Measurements from ENCODE around the gene STK17B. TPM values are rescaled to one million over a fixed set of nuclear protein-coding genes. Genes with fewer than 3 reads are reported as not detected.
"Not testable (repeated sequence)": the region's sequence is repeated elsewhere in the genome, so short reads cannot be mapped to it uniquely, and the experiment has no call there.

STK17B gene
- total RNA-seq, 1 donor = 43.6 TPM

GRCh38 chr2:196097864-196098660 is 73.3 kb downstream of the STK17B start:
- TF ChIP-seq CTCF (IDR thresholded peaks at IDR 0.05; ENCODE audit: insufficient read depth, low read depth, low read length) = no peak
- DNase-seq (ENCODE audit: low read depth) = no peak
- H3K4me3 ChIP-seq (ENCODE audit: low read depth, low read length) = no peak overlapping the region

GRCh38 chr2:196096982-196097745 is 74.2 kb downstream of the STK17B start:
- DNase-seq (ENCODE audit: low read depth) = no peak
- H3K4me3 ChIP-seq (ENCODE audit: low read depth, low read length) = no peak overlapping the region
- no peak for TF ChIP-seq CTCF (IDR thresholded peaks at IDR 0.05; ENCODE audit: insufficient read depth, low read depth, low read length)

- no peak for TF ChIP-seq CTCF (IDR thresholded peaks at IDR 0.05; ENCODE audit: insufficient read depth, low read depth, low read length)
- DNase-seq (ENCODE audit: low read depth) = no peak
- no peak overlapping the region for H3K4me3 ChIP-seq (ENCODE audit: low read depth, low read length)
Observed at GRCh38 chr2:196096264-196096663, 75.1 kb downstream of the STK17B start.

GRCh38 chr2:196089448-196089847 is 81.9 kb downstream of the STK17B start:
- not testable (repeated sequence) for H3K4me3 ChIP-seq (ENCODE audit: low read depth, low read length); DNase-seq (ENCODE audit: low read depth)

GRCh38 chr2:196088203-196088602 is 83.2 kb downstream of the STK17B start:
- no peak overlapping the region for H3K4me3 ChIP-seq (ENCODE audit: low read depth, low read length)
- peak; percentile 72 for DNase-seq (ENCODE audit: low read depth)
- no peak for TF ChIP-seq CTCF (IDR thresholded peaks at IDR 0.05; ENCODE audit: insufficient read depth, low read depth, low read length)

- H3K4me3 ChIP-seq (ENCODE audit: low read depth, low read length) = no peak overlapping the region
- no peak for DNase-seq (ENCODE audit: low read depth)
- TF ChIP-seq CTCF (IDR thresholded peaks at IDR 0.05; ENCODE audit: insufficient read depth, low read depth, low read length) = no peak
Observed at GRCh38 chr2:196086517-196087368, 84.6 kb downstream of the STK17B start.

GRCh38 chr2:196083601-196084000 is 87.8 kb downstream of the STK17B start:
- H3K4me3 ChIP-seq (ENCODE audit: low read depth, low read length) = no peak overlapping the region
- no peak for TF ChIP-seq CTCF (IDR thresholded peaks at IDR 0.05; ENCODE audit: insufficient read depth, low read depth, low read length)
- no peak for DNase-seq (ENCODE audit: low read depth)
